MM.1S (cell line): Measurements from ENCODE around the gene TRIM3.

Experiments
- CTCF ChIP-seq: fragments of 300-600 bp; sonication (generic); IDR thresholded peaks from 2 replicates; pipeline ENCODE4 v1.5.1; 2016; ENCODE audit warnings: antibody characterized with exemption, low read length, mixed read lengths
- EZH2 ChIP-seq: fragments of 300-600 bp; sonication (generic); optimal IDR thresholded peaks from 2 replicates; pipeline ENCODE3; 2017; ENCODE audit warnings: low read depth, mild to moderate bottlenecking, antibody characterized with exemption, low read length, mixed read lengths
- EZH2phosphoT487 ChIP-seq: fragments of 300-600 bp; sonication (generic); IDR thresholded peaks from 2 replicates; pipeline ENCODE4 v1.6.1; 2018; ENCODE audit warnings: antibody characterized with exemption, low read length

- TF ChIP-seq CTCF, result no peak
- no peak for TF ChIP-seq EZH2
- TF ChIP-seq EZH2phosphoT487, result no peak
Observed at GRCh38 chr11:6498121-6498520, 24.4 kb upstream of the TRIM3 start.
